Activated B cell treated with CpG ODN at 0.5 μM for 24 hours (primary cell): Measurements from ENCODE around the gene WDR75. TPM values are rescaled to one million over a fixed set of nuclear protein-coding genes. Genes with fewer than 3 reads are reported as not detected.

Experiments
- ATAC-seq: fragments of 200-7000 bp; cut with Tn5 transposase; one replicate; pipeline ENCODE4 v1.10.0; 2021; ENCODE audit warnings: low read depth, mild to moderate bottlenecking, moderate library complexity
- CTCF ChIA-PET: fragments of 350-600 bp; sonication (Branson Sonifier 250); formaldehyde crosslinking; loops from one replicate; lab custom pipeline; 2021; ENCODE audit warnings: antibody characterized with exemption; lab: Charles Lee
- POLR2A ChIA-PET: fragments of 350-600 bp; sonication (Branson Sonifier 250); formaldehyde crosslinking; loops from one replicate; lab custom pipeline; 2021; ENCODE audit warnings: antibody characterized with exemption; lab: Charles Lee
- DNase-seq: peaks from one replicate; pipeline ENCODE4 v3.0.0; 2022
- H3K27ac Mint-ChIP-seq: one replicate; pipeline ENCODE4 v1.8.0; 2020; ENCODE audit warnings: mixed read lengths
- H3K27me3 Mint-ChIP-seq: one replicate; pipeline ENCODE4 v1.8.0; 2021; ENCODE audit warnings: mixed read lengths
- H3K36me3 Mint-ChIP-seq: one replicate; pipeline ENCODE4 v1.8.0; 2021; ENCODE audit warnings: low read depth, mixed read lengths
- H3K4me1 Mint-ChIP-seq: one replicate; pipeline ENCODE4 v1.8.0; 2021; ENCODE audit warnings: mixed read lengths
- H3K4me3 Mint-ChIP-seq: one replicate; pipeline ENCODE4 v1.8.0; 2020; ENCODE audit warnings: mild to moderate bottlenecking, mixed read lengths
- H3K9me3 Mint-ChIP-seq: one replicate; pipeline ENCODE4 v1.8.0; 2020; ENCODE audit warnings: mixed read lengths
- intact Hi-C: fragments of 100-400 bp; cut with micrococcal nuclease; formaldehyde crosslinking; loops from one replicate; pipeline ENCODE4 v1.15.1; 2024
- total RNA-seq: library from RNA; stranded (reverse); gene quantifications from 2 replicates; pipeline ENCODE4 v1.2.3, GENCODE V29; 2022
- TF ChIP-seq, protein P1 (sequence below): fragments of 200-600 bp; IDR thresholded peaks from one replicate; pipeline ENCODE4 v1.8.0; 2022; ENCODE audit warnings: antibody characterized with exemption, mild to moderate bottlenecking

WDR75 gene
- total RNA-seq, 1 donor from 2014 or later, result 61.2 TPM

DNA sequence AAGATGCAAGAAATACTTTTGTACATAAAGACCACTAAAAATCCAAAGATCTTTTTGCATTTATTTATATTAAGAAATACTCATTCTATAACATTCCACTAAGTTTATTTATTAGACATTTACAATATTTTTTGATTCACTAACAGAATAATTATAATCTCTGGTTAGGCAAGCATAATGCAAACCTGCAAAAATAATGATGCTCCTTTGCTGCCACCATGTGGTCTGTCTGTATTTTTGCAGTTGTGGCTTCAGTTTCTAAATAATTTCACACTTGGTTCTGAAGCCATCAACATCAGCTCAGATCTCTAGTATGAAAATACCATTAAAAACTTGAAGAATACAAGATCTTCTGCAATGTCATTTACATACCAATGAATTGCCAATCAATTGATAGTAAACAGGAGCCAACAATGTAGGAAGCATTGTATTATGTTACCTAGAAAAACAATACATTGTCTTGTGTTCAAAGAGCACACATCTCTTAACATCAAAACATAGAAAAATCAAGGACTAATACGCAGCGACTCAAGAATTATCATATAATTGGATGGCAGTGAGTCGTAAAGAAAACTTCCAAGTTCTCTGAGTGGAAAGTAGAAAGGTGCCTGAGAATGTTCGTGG is 28.8 kb upstream of the WDR75 start:
- DNase-seq (no peak), ATAC-seq (no peak)
- Mint-ChIP-seq H3K27ac (no peak overlapping the region), H3K4me3 (no peak overlapping the region), H3K4me1 (no peaks in the 10 kb centered on the region), H3K9me3 (no peaks in the 10 kb centered on the region), H3K27me3 (no peaks in the 10 kb centered on the region), H3K36me3 (no peaks in the 10 kb centered on the region)
- CTCF ChIA-PET, result interaction anchor here (0.7 to 1.6 kb wide), 3 partner anchors 9 to 318 kb away, joined by 3 to 6 read pairs (median 4); no protein-coding TSS in a partner anchor
- POLR2A ChIA-PET, result no interaction called here
- intact Hi-C loops, result loop anchor here (1.0 to 2.0 kb wide), 3 partner anchors 270 to 1832 kb away; no protein-coding TSS in a partner anchor
- TF ChIP-seq, protein P1, sequence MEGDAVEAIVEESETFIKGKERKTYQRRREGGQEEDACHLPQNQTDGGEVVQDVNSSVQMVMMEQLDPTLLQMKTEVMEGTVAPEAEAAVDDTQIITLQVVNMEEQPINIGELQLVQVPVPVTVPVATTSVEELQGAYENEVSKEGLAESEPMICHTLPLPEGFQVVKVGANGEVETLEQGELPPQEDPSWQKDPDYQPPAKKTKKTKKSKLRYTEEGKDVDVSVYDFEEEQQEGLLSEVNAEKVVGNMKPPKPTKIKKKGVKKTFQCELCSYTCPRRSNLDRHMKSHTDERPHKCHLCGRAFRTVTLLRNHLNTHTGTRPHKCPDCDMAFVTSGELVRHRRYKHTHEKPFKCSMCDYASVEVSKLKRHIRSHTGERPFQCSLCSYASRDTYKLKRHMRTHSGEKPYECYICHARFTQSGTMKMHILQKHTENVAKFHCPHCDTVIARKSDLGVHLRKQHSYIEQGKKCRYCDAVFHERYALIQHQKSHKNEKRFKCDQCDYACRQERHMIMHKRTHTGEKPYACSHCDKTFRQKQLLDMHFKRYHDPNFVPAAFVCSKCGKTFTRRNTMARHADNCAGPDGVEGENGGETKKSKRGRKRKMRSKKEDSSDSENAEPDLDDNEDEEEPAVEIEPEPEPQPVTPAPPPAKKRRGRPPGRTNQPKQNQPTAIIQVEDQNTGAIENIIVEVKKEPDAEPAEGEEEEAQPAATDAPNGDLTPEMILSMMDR, result no peak

DNA sequence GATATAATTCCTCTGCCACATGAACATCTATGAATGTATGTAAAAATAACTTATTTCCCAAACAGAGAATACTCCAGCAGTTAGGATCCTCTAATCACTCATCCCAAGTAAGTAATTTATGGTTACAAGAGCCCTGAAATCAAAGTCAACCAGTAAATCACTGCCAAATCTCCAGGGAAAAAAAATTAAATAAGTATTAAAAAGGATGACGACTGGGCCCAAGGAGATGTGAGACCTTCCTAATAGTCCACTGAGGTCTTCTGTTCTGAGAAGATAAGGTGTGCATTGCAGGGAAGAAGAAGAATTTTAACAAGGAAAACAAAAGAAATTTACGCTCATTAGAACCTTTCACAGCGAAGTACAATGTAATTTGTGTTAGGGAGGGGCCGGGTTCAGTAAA is 28.0 kb upstream of the WDR75 start:
- intact Hi-C loops, result loop anchor here (2.0 kb wide), 2 partner anchors 270 to 1832 kb away; no protein-coding TSS in a partner anchor
- Mint-ChIP-seq H3K4me1 (no peaks in the 10 kb centered on the region), H3K36me3 (no peaks in the 10 kb centered on the region), H3K4me3 (no peak overlapping the region), H3K9me3 (no peaks in the 10 kb centered on the region), H3K27ac (no peak overlapping the region), H3K27me3 (no peaks in the 10 kb centered on the region)
- TF ChIP-seq, protein P1, result no peak
- POLR2A ChIA-PET, result no interaction called here
- ATAC-seq (no peak), DNase-seq (no peak)
- CTCF ChIA-PET, result interaction anchor here (1.1 to 1.6 kb wide), 2 partner anchors 9 to 319 kb away, joined by 4 to 6 read pairs; no protein-coding TSS in a partner anchor

DNA sequence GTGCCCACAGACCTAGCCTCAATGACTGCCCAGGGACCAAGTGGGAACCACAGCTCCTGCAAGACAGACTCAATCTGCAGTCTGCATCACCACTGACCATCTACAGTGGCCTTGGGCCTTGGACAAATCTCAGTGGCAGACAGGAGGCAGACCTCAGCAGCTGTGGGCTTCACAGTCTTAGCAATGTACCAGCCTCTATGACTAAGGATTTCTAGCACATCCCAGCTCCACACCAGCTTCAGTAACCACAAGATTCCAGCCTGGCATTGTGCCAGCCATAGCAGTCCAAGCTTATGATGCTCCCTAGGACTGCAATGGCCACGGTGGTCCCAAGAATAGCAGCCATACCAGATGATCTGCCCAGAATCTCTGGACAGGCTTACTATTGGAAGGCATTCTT is 19.6 kb upstream of the WDR75 start:
- Mint-ChIP-seq H3K27me3 (peaks cover 2% of the 10 kb centered on the region), H3K27ac (no peak overlapping the region), H3K4me3 (no peak overlapping the region), H3K9me3 (no peaks in the 10 kb centered on the region), H3K4me1 (no peaks in the 10 kb centered on the region), H3K36me3 (no peaks in the 10 kb centered on the region)
- ChIA-PET POLR2A (no interaction called here), CTCF (no interaction called here)
- ATAC-seq (no peak), DNase-seq (no peak)
- TF ChIP-seq, protein P1, result no peak
- intact Hi-C loops, result no loop called here

DNA sequence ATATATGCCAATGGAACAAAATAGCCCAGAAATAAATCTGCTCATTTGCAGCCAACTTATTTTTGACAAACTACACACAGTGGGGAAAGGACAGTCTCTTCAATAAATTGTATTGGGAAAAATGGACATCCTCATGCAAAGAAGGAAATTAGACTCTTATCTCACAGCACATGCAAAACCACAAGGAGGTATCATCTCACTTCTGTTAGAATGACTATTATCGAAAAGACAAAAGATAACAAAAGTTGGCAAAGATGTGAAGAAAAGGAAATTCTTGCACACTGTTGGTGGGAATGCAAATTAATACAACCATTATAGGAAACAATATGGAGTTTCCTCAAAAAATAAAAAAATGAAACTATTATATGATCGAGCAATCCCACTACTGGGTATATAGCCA is 16.3 kb upstream of the WDR75 start:
- Mint-ChIP-seq H3K27me3 (no peaks in the 10 kb centered on the region), H3K4me1 (no peaks in the 10 kb centered on the region), H3K9me3 (no peaks in the 10 kb centered on the region), H3K36me3 (no peaks in the 10 kb centered on the region), H3K27ac (no peak overlapping the region), H3K4me3 (no peak overlapping the region)
- ATAC-seq (no peak), DNase-seq (no peak)
- TF ChIP-seq, protein P1, result no peak
- CTCF ChIA-PET, result no interaction called here
- POLR2A ChIA-PET, result no interaction called here
- intact Hi-C loops, result no loop called here

DNA sequence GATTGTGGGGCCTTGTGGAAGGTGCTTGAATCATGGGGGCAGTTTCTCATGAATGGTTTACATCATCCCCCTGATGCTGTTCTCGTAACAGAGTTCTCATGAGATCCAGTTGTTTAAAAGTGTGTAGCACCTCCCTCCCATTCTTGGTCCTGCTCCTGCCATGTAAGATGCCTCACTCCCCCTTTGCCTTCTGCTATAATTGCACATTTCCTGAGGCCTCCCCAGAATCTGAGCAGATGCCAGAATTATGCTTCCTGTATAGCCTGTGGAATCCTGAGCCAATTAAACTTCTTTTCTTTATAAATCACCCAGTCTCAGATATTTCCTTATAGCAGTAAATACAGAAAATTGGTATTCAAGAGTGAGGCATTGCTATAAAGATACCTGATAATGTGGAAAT is 15.6 kb upstream of the WDR75 start:
- Mint-ChIP-seq H3K27ac (no peak overlapping the region), H3K4me3 (no peak overlapping the region), H3K27me3 (no peaks in the 10 kb centered on the region), H3K4me1 (no peaks in the 10 kb centered on the region), H3K9me3 (no peaks in the 10 kb centered on the region), H3K36me3 (no peaks in the 10 kb centered on the region)
- intact Hi-C loops, result no loop called here
- ChIA-PET POLR2A (no interaction called here), CTCF (no interaction called here)
- DNase-seq (no peak), ATAC-seq (no peak)
- TF ChIP-seq, protein P1, result no peak
